GM18499 (cell line): Measurements from ENCODE around the gene DPH1.
"Not testable (repeated sequence)": the region's sequence is repeated elsewhere in the genome, so short reads cannot be mapped to it uniquely, and the experiment has no call there.

Source experiments
- ATAC-seq: cut with Tn5 transposase; IDR thresholded peaks from one replicate; pipeline ENCODE4 v1.9.1; 2021; ENCODE audit warnings: moderate number of reproducible peaks; ENCODE audit not compliant: insufficient read depth, unreplicated experiment

The DPH1 gene

GRCh38 chr17:2029911-2030778, at the start of gene DPH1:
TSS of gene DPH1 (plus strand) at chr17:2030153. CDS start at chr17:2030170, 17 bp downstream.
- peak; percentile 52 for ATAC-seq

- ATAC-seq = no peak
Observed at GRCh38 chr17:1980665-1981250, 49.2 kb upstream of the DPH1 start.

- not testable (repeated sequence) for ATAC-seq
Observed at GRCh38 chr17:1982793-1983366, 47.1 kb upstream of the DPH1 start.

DNA sequence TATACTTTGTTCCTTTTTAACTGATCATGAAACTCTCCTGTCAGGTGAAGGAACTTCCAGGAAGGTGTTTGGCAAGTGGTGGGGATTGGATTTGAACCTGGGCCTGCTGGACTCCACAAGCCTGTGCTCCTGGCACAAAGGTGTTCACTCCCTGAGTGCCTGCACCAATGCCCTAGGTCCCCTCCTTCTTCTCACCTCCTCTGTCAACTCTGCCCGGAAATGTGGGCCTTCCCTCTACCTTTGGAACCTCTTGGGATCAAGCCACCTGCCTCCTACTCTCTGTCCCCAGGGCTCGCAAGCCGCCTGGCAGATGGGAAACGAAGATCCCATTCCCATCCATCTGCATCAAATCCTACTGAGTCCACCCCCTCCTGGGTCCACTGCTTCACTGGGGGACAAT, 44.9 kb upstream of the DPH1 start:
- ATAC-seq = no peak

GRCh38 chr17:1985686-1986085, 44.3 kb upstream of the DPH1 start:
- no peak for ATAC-seq

- ATAC-seq = no peak
Observed at GRCh38 chr17:1986783-1987451, 43.0 kb upstream of the DPH1 start.

DNA sequence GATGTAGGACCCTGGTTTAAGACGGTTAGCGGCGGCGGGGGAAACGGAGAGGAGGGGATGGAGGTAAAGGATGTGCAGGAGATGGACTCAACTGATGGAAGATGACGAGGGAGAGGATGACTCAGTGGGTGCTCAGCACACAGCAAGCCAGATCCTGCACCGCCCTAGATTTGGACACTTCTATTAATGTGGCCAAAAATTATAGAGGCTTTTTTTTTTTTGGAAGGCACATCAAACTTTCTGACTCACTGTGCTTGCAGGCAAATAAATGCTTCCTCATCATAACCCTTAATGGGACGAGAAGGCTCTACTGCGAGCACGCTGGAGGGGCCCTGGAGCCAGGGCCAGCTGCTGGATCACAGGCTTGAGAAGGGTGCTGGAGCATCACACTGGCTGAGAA, 40.8 kb upstream of the DPH1 start:
- ATAC-seq = no peak

DNA sequence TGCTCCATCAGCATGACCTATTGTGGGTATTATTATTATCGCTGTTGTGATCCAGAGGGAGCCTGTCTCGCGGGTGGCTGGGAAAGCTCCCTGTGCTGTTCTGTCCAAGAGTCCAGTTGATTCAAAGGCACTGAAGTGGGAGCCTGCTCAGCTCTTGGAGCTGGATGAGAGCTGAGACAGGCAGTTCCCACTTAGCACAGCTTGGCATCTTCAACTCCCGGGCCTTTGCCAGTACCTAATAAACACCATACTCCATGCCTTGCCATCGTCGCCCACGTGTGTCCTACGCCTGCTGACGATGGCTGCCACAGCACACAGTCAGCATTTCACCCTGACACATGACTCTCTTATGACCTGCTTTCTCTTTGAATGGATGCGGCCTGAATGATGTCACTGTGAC, 37.4 kb upstream of the DPH1 start:
- ATAC-seq = no peak

- ATAC-seq = no peak
Observed at GRCh38 chr17:1994707-1995106, 35.2 kb upstream of the DPH1 start.

DNA sequence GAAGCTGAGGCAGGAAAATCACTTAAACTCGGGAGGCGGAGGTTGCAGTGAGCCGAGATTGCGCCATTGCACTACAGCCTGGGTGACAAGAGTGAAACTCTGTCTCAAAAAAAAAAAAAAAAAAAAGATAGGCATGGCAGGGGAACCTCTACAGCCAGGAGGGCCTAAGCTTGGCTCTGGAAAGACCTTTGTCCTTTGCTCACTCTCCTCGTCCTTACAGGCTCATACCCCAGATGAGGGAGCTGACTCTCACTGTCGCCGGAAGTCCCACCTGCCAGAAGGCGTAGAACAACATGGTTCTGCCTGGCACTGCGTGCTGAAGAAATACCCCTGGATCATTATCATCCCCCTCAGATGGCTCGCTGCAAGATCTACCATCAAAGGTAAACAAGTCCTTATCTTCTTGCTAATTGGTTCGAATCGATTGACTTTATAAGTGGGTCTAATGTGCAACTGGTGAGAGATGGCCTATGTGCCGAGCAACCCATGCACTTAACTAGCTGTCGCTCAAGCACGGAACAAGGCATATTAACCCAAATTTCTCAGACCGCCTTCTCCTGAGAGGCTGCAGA, 34.5 kb upstream of the DPH1 start:
- ATAC-seq = no peak

DNA sequence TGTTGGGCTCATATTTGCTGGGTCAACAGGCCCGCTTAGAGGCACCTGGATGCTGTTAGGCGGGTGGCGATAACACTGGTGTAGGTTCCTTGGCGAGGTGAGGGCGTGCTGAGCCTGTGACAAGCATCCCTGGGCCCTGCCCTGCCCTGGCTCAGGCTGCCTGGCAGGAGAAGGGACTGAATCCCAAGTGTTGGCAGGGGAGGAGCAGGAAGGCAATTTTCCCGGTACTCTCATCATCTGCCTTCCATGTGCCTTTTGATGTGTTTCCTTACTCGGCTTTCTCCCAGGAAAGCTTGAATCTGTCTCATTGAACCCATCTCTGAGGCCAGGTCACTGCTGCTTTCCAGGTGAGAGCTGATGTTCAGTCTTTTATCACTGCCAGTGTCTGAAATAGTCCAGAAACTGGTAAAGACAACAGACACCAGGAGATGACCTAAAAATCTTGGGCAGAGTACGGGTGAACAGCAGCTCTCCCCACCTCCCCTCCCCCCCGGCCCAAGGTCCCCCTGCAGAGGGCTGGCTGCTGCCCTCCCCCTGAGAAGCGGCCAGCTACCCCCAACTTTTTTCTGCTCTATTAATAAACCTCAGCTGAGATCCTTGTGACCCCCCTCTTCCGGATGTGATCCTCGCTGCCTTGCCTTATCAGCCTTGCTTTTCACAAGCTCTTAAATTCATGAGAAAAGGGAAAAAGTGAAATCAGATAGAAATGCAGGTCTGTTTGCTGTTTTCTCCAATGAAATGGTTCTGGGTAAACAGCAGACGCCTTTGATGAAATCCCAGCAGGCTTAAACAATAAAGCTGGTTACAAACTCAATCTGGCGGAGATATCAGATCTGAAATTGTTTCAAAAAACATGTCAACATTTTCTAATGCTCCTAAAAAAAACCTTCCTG, 33.8 kb upstream of the DPH1 start:
- ATAC-seq = no peak

DNA sequence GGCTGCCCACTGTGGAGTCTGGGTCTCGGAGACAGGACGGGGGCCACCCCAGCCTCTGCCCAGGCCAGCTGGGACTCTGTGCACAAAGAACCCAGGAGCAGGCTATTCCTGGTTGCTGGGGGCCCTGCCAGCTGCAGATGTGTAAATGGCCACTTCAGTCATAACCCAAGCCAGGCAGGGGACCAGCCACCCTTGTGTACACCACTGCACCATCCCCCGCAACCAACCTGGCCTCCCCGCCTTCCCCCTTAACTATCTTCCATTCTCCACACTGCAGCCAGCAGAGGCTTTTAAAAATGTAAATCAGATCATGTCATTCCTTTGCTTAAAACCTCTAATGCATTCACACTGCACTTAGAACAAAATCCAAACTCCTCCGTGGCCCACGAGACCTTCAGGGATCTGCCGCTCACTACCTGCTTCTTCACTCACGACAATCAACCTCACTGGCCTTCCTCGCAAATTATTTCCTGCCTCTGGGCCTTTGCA, 33.1 kb upstream of the DPH1 start:
- no peak for ATAC-seq

- no peak for ATAC-seq
Observed at GRCh38 chr17:1997289-1997926, 32.5 kb upstream of the DPH1 start.

- ATAC-seq = no peak
Observed at GRCh38 chr17:1997927-1998742, 31.8 kb upstream of the DPH1 start.

DNA sequence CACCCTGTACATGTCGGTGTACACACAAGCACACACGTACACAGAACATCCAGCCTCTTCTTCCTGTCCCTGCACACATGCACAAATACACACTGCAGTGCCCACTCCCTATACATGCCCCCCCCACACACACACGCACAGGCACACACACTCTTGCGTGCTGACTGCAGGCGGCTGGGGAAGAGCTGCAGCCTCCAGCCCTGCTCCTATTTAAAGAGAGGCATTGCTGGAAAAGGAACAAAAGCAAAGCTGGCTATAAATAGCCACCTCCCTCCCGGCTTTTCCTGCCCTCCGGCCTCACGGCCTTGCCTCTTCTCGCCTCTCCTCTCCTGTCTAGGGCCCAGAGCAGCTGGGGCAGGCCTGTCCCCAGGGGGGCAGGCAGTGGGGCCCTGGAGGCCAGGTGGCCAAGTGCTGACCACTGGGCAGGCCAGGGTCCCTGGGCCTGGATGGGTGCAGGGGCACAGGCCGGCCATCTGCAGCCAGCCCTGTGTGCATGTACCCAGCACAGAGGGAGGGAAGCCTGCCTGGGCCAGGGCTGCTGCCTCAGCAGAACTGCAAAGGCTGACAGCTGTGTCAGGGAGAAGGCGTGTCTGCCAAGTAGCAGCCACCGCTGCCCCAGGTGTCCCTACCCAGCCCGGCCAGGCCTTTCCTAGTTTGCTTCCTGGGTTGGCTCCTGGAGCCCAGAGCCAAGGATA, 30.2 kb upstream of the DPH1 start:
- no peak for ATAC-seq

GRCh38 chr17:2002767-2003329, 27.1 kb upstream of the DPH1 start:
- ATAC-seq = no peak

DNA sequence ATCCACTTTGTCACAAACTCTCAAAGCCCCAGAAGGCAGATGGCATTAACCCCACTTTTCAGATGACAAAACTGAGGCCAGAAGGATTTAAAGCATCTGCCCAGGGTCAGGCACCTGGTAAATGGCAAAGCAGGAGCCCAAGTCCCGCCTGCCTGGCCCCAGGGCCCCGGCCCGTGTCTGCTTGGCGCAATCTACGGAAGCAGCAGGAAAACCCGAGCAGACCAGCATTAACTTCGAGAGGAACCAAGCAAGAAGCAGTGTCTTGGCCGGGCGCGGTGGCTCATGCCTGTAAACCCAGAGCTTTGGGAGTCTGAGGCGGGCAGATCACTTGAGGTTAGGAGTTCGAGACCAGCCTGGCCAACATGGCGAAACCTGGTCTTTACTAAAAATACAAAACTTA, 26.4 kb upstream of the DPH1 start:
- ATAC-seq = no peak
